ENCODE data around the gene PDK4. TPM values are rescaled to one million over a fixed set of nuclear protein-coding genes. Genes with fewer than 3 reads are reported as not detected.

The PDK4 gene
- total RNA-seq: 27.8 TPM

DNA sequence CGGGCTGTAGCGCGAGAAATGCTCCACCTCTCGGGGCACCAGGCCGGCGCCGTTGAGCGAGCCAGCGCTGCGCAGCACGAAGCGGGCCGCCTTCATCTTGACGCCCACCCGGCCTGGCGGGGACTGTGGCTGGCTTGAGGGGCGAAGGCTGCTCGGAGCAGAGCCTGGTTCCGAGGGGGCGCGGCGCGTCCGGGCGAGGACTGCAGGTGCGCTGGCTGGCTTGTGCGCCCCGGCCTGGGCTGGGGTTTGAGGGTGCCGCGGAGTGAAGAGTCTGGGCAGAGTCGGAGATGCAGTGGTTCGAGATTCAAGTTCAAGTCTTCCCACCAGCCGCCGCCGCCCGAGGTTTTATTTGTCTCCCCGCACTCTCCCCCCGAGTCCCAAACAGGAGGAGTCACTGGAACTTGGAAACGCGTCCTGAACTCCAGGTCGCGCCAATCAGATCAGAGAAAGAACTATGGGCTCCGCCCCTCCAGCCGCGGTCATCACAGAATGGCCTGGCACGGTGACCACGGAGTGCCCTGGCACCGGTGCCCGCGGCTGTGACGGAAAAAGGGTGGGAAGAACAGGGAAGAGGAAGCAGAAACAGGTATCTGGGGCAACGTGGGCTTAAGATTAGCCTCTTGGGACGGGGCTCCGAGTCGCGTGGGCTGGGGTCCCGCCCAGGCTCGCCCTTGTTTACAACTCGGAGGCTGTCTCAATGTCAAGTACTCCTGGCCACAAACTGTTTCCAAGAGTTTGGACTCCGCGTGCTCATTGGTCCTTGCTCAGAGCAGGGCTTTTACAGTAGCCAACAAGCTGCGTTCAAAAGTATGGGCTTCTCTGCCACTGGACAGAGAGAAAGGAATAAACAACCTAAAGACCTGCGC is at the start of gene PDK4:
Gene PDK4 (minus strand): TSS at position 319 of the 866 bp plus-strand sequence. CDS start 223 bp downstream, at position 96.
- peak; percentile 90 for DNase-seq (ENCODE audit: low spot score)

- DNase-seq (ENCODE audit: low spot score): no peak
Observed at GRCh38 chr7:95642173-95642572, 45.9 kb upstream of the PDK4 start.

DNA sequence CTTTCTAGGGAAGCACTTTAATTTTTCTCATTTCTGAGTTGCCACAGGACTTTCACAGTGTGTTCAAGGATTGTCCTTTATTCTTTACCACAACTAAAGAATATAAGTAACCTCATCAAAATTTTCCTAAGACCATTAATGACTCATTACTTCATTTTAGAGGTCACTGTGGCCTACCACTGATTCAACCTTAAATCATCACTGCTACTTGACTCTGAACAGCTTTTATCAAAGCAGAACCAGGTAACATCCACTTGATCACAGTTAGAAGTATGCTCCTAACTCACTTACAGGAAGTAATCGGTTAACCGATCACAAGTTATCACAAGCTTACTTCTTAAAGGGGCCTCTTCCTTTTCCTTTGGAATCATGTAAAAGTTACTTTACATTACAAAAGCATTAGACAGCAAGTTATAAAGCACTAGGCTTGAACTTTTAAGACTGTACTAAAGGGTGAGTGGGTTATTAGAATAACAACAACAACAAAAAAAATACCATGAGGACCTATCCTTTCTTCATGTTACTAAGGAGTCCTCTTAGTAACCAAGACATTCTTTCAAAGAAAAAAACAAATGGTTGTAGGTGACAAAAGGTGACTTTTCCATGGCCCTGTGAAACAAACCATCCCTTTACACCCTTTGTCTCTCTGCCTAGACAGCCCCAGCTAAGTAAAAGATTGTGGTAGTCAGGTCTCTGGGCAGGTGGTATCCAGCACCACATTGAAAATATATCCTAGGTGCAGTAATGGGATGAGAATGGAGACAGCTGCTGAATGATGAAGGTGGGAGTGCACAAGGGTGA is 40.0 kb upstream of the PDK4 start:
- DNase-seq (ENCODE audit: low spot score): no peak

DNA sequence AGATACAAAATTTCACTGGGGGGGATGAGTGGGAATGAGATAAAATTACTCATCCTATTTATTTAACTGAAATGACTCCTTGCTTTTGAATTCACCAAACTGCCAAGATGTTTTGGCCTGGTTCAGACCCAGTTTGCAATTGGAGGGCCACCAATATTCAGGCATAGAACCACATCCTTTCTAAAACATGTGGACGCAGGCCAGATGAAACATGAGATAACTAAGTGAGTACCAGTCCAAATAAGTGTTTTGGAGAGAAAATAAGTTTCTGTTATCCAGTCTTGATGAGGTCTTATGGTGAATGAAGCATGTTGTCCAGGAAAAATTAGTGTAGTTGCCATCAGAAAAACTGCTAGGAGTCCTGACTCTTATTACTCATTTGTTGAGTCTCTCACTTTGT is 36.3 kb upstream of the PDK4 start:
- DNase-seq (ENCODE audit: low spot score): no peak

DNA sequence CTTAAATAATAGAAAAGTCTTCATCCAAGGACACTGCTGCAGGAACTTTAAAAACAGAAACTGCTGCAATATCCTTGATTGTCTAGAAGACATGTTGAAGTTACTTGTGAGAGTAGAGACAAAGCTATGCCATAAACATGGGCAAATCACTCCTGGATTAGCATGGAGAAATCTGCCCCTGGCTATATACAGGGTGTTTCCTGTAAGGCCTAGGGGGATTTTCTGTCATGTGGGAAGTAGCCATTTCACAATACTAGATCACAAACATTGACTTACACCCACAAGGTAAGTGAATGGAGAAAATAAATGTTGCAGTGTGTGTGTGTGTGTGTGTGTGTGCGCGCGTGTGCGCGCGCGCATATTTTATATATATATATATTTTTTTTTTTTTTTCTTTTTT is 35.2 kb upstream of the PDK4 start:
- no peak for DNase-seq (ENCODE audit: low spot score)

DNA sequence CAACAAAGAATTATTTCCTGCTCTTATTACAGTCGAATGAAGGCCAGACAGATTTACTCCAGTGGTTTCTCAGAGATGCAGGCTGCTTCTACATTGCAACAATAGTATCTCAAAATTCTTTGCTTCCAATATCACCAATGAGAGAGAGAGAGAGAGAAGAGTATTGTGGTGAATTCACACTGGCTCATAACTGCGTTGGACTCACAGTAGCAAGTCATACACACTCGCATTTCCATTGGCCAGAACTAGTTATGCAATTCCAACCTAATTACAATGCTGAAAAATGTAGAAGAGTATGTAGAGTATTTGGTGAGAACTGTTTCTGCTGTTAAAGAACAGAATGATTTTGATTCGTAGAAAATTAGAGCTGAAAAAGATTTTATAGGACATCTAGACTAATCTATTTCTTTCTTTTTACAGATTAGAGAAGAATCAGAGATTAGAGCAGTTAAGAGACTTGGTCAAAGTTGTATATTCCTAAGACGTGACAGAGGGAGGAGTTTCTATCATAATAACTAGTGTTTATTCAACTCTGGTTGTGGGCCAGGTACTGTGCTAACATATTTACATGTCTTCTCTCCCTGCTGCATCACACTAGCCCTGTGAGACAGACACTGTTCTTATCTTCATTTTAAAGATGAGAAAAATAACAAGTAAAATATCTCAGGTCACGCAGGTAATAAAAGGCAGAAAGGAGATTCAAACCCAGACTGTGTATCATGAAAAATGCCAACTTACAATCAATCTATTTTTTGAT is 34.6 kb upstream of the PDK4 start:
- DNase-seq (ENCODE audit: low spot score): no peak

DNA sequence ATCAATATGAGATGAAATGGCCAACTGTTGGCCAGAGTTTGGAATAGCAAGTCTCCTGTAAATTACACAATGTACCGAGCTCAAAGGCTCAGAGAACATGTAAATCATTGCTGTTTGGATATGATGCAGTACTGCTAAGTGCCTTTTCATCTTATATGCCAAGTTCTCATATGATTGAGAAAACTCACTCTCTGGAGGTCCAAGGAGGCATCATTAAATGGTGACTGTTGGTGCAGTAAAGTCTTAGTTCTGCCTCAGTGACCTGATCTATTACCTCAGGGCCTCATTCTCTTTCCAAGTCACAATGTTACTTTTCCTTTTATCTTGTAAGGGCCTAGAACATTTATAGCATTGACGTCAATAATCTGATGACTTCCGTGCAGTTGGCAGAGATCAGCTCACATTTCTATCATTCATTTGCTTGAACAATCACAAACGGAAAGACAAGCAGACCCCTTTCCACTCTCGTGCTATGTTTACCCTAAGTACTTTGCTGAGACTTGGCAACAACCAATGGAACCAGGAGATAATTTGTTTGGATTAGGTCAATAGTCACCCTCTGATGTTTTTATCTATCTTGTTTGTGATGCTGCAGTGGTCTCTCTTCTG is 32.6 kb upstream of the PDK4 start:
- DNase-seq (ENCODE audit: low spot score): no peak

DNA sequence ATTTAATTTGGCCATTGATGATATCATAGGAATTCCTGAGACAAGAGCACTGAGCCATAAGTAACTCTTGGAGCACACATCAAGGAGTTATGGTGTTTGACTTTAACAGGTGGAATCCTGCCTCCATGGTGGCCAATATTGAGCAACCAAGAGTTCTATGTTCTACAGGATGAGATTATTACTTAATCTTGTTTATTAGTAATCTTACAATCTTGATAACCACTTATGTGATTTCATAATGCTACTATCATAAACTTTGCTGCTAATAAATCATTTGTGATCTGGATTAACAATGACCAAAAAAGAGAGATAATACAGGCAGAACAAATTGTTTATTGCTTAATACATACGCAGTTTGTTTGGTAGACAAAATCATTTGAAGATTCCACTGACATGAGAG is 27.5 kb upstream of the PDK4 start:
- DNase-seq (ENCODE audit: low spot score): no peak

- no peak for DNase-seq (ENCODE audit: low spot score)
Observed at GRCh38 chr7:95622859-95623258, 26.5 kb upstream of the PDK4 start.

GRCh38 chr7:95622001-95622549 is 25.8 kb upstream of the PDK4 start:
- DNase-seq (ENCODE audit: low spot score): no peak

GRCh38 chr7:95621404-95621803 is 25.1 kb upstream of the PDK4 start:
- DNase-seq (ENCODE audit: low spot score): no peak

- no peak for DNase-seq (ENCODE audit: low spot score)
Observed at GRCh38 chr7:95620631-95621030, 24.3 kb upstream of the PDK4 start.

DNA sequence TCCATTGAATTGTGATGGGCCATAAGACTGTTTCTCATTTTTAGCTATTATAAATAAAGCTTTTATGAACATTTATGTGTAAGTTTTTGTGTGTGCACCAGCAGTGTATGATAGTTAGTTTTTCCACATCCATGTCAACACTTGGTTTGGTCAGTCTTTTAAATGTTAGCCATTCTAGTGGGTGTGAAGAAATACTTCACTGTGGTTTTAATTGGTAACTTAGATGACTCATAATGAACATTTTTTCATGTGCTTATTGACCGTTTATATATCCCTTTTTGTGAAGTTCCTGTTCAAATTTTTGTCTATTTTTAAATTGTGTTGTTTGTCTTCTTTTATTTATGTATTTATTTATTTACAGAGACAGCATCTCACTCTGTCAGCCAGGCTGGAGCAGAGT is 23.6 kb upstream of the PDK4 start:
- no peak for DNase-seq (ENCODE audit: low spot score)

DNA sequence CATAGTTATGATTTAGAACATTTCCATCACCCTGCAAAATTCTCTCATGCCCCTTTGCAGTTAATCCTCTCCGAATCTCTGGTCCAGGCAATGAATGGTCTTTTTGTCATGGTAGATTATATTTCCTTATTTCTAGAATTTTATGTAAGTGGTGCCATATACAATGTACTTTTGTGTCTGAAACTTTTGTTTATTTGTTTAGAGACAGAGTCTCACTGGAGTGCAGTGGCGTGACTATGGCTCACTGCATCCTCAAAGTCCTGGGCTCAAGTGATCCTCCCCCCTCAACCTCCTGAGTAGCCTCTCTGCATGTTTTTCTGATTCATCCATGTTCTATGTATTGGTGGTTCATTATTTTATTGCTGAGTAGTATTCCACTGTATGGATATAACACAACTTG is 23.2 kb upstream of the PDK4 start:
- no peak for DNase-seq (ENCODE audit: low spot score)

DNA sequence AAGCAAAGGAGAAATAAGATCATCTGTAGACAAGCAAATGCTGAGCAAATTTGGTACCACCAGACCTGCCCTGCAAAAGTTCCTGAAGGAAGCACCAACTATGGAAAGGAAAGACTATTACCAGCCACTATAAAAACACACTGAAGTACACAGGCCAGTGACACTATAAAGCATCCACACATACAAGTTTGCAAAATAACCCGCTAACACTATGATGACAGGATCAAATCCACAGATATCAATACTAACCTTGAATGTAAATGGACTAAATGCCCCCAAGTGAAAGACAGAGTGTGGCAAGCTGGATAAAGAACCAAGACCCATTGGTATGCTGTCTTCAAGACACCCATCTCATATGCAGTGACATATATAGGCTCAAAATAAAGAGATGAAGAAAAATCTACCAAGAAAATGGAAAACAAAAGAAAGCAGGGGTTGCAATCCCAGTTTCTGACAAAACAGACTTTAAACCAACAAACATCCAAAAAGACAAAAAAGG is 18.2 kb upstream of the PDK4 start:
- no peak for DNase-seq (ENCODE audit: low spot score)

DNA sequence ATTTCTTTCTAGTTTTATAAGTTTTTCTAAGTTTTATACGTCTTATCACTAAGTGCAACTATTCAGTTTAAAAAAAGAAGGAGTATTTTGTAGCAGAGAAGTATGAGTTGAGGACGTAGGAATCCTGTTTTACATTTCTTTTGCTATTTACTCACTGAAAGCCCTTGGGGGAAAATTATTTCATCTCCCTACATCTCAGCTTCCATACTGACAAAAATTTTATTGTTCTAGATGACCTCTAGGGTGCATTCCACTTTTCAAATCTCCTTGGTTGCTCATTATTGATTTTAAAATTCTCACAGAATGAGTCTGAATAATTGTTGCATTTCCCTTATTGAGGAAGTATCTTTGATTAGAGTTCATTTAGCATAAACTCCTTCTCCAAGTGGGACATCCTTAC is 14.9 kb upstream of the PDK4 start:
- no peak for DNase-seq (ENCODE audit: low spot score)

DNA sequence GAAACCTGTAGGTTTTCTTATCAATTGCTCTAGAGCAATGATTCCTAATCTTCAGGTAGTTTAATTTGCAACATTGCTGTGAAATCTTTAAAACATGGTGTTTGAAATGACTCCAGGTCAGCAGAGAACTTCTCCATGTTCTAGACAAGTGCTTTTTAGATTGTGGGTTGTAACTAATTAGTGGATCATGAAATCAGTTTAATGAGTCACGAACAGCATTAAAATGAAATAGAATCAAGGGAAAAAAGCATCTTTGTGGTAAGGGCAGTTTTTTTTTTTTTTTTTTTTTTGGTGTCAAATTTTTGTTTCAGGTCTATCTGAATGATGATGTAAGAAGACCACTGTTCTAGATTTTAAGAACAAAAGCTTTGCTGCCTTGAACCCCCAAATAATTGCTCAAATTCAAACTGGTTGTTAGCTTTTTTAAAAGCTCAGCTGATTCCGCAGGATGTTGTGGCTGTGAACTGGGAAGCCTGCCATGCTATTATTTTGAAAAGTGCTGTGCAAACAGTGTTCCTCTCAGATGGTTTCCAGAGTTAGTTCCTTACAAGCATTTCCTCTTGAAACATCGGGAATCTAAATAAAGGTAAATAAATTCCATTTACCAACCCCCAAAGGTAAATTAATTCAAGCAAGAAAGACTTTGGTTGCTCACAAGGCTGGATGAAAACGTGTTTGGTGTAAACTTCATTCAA is 13.1 kb upstream of the PDK4 start:
- no peak for DNase-seq (ENCODE audit: low spot score)

DNA sequence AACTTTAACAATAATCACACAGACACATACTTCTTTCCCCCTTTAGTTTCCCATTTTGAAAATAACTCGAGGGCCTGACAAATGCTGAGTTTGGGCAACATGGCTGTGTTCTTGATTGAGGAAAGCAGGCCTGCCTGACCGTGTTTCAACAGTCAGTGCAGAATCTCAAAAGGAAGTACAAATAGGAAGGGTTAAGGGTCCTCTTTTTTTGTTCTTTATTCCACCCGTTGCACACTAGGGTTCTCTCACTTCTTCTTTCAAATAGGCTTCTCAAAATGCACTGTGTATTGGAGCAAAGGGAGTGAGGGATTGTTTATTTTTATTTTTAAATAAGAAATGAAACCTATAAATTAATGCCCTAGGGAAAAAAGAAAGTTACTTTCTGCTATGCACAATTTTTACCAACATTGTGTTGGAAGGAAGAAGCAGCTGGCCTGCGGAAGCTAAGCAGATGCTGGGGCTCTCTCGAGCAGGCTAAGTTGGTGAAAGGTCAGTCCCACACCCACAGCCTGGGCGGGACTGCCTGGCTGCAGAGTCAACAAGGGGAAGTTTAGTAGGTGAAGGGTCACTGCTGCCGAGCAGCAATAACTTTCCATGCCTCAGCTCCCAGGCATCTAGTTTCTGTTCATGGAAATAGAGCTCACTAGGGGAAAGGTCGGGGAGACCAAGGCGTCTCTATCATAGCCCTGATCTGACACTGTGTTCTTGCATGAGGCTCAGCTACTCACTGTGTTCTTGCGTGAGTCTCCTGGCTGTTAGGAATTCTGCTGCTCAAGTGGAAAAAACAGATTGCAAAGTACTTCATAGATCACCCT is 12.2 kb upstream of the PDK4 start:
- peak; percentile 90 for DNase-seq (ENCODE audit: low spot score)

- DNase-seq (ENCODE audit: low spot score): no peak
Observed at GRCh38 chr7:95607561-95607960, 11.2 kb upstream of the PDK4 start.

DNA sequence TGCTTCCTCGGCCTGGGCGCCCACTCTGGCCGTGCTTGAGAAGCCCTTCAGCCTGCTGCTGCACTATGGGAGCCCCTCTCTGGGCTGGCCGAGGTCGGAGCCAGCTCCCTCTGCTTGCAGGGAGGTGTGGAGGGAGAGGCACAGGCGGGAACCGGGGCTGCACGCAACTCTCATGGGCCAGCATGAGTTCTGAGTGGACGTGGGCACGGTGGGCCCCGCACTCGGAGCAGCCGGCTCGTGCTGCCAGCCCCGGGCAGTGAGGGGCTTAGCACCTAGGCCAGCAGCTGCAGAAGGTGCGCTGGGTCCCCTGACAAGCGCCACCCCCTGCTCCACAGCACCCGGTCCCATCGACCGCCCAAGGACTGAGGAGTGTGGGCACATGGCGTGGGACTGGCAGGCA is 9.0 kb upstream of the PDK4 start:
- DNase-seq (ENCODE audit: low spot score): no peak

Measured in ureter (tissue), 1 donor.